Fibroblast of lung (primary cell): ENCODE results near the gene FAAH2. TPM values are rescaled to one million over a fixed set of nuclear protein-coding genes. Genes with fewer than 3 reads are reported as not detected.
"Not testable (repeated sequence)": the region's sequence is repeated elsewhere in the genome, so short reads cannot be mapped to it uniquely, and the experiment has no call there.

Experiments
- DNase-seq, 2 donors: peaks; one replicate each; pipeline versions ENCODE4 v3.0.0 to v3.0.0-alpha.2; 2010; ENCODE audit warnings: low read depth in 2 of 2
- H2AFZ ChIP-seq: 2 replicates; pipeline ENCODE4 v1.5.1; 2012; ENCODE audit warnings: low read length, control low read depth, inconsistent platforms
- H3K27ac ChIP-seq: 2 replicates; pipeline ENCODE4 v1.5.1; 2011; ENCODE audit warnings: low read length, control low read depth; ENCODE audit not compliant: insufficient read depth
- H3K27me3 ChIP-seq: 2 replicates; pipeline ENCODE4 v1.5.1; 2011; ENCODE audit warnings: mild to moderate bottlenecking, low read length; ENCODE audit not compliant: control insufficient read depth, insufficient read depth
- H3K36me3 ChIP-seq: 2 replicates; pipeline ENCODE4 v1.5.1; 2011; ENCODE audit warnings: low read length; ENCODE audit not compliant: control insufficient read depth, insufficient read depth
- H3K4me1 ChIP-seq: 2 replicates; pipeline ENCODE4 v1.5.1; 2011; ENCODE audit warnings: low read length; ENCODE audit not compliant: control insufficient read depth, insufficient read depth; ENCODE audit errors: extremely low read depth
- H3K4me2 ChIP-seq: 2 replicates; pipeline ENCODE4 v1.5.1; 2011; ENCODE audit warnings: low read length, control low read depth; ENCODE audit not compliant: insufficient read depth; ENCODE audit errors: extremely low read depth
- H3K4me3 ChIP-seq, 4 experiments: fragments of 200-600 bp in 1 of 4; sonication (generic) in 1 of 4; replicated peaks in 1 of 4; 2 replicates each; pipeline ENCODE4 v1.5.1; 2011 to 2016; ENCODE audit warnings: low read length in 4 of 4, low read depth in 3 of 4, mild to moderate bottlenecking in 3 of 4, control low read depth in 2 of 4, inconsistent platforms in 1 of 4, mixed read lengths in 1 of 4; ENCODE audit not compliant: insufficient read depth in 1 of 4; ENCODE audit errors: control extremely low read depth in 1 of 4
- H3K79me2 ChIP-seq: 2 replicates; pipeline ENCODE4 v1.5.1; 2012; ENCODE audit warnings: mild to moderate bottlenecking, low read length, inconsistent platforms; ENCODE audit not compliant: control insufficient read depth, insufficient read depth
- H3K9ac ChIP-seq: 2 replicates; pipeline ENCODE4 v1.5.1; 2011; ENCODE audit warnings: mild to moderate bottlenecking, low read length, control low read depth; ENCODE audit not compliant: insufficient read depth
- H3K9me3 ChIP-seq: 2 replicates; pipeline ENCODE4 v1.5.1; 2012; ENCODE audit warnings: low read depth, low read length; ENCODE audit not compliant: control insufficient read depth, insufficient read depth
- H4K20me1 ChIP-seq: 2 replicates; pipeline ENCODE4 v1.5.1; 2011; ENCODE audit warnings: low read length; ENCODE audit not compliant: control insufficient read depth, insufficient read depth; ENCODE audit errors: extremely low read depth
- CTCF ChIP-seq, 2 donors: IDR thresholded peaks in 1 of 2; conservative IDR thresholded peaks in 1 of 2; 1 replicate in 1 of 2; 2 replicates in 1 of 2; pipeline ENCODE4 v1.5.1; 2011 to 2012; ENCODE audit warnings: low read length in 2 of 2, control low read depth in 1 of 2, inconsistent platforms in 1 of 2, low read depth in 1 of 2, mild to moderate bottlenecking in 1 of 2
- EZH2 ChIP-seq: IDR thresholded peaks from 2 replicates; pipeline ENCODE4 v1.5.1; 2012; ENCODE audit warnings: low read length, control low read depth, mild to moderate bottlenecking; ENCODE audit errors: missing control alignments
- polyA plus RNA-seq, 2 donors: library from polyadenylated mRNA; depleted of rRNA in 1 of 2; stranded (reverse) in 1 of 2; unstranded in 1 of 2; fragments of >200 nt; gene quantifications; 2 replicates each; pipeline ENCODE4 v1.2.1, GENCODE V29; 2011 to 2012; ENCODE audit warnings: missing spikeins in 1 of 2
- total RNA-seq: library from RNA; depleted of rRNA; stranded (reverse); fragments of >200 nt; gene quantifications from 2 replicates; pipeline ENCODE4 v1.2.1, GENCODE V29; 2014

The FAAH2 gene
- total and polyA plus RNA-seq, 2 donors (not counting 1 experiment from before 2014, with no cell fraction given), result 0.02 to 0.33 TPM

- Histone ChIP-seq H4K20me1 (no peaks in the 10 kb centered on the region), H3K36me3 (no peaks in the 10 kb centered on the region), H3K4me2 (no peak overlapping the region), H3K4me3 (no peak overlapping the region), H3K27ac (no peak overlapping the region), H3K27me3 (no peaks in the 10 kb centered on the region), H3K9ac (no peak overlapping the region), H3K79me2 (no peaks in the 10 kb centered on the region), H3K9me3 (no peaks in the 10 kb centered on the region), H3K4me1 (no peaks in the 10 kb centered on the region), H2AFZ (no peak overlapping the region)
- DNase-seq, result no peak
- TF ChIP-seq CTCF (conservative IDR thresholded peaks at IDR 0.05 in 1 of 2, IDR thresholded peaks at IDR 0.05 in 1 of 2; ENCODE audit: low read depth in 1 of 2, low read length in 2 of 2) (no peak), EZH2 (no peak)
These were observed 93.7 kb downstream of the FAAH2 start for GRCh38 chrX:57380026-57380796.

GRCh38 chrX:57394162-57394561 lies 107.7 kb downstream of the FAAH2 start:
- H3K36me3 ChIP-seq, H3K4me3 ChIP-seq, H3K9ac ChIP-seq, H4K20me1 ChIP-seq, H3K27ac ChIP-seq, H2AFZ ChIP-seq, H3K4me1 ChIP-seq, H3K4me2 ChIP-seq, H3K27me3 ChIP-seq, H3K9me3 ChIP-seq, H3K79me2 ChIP-seq, DNase-seq: not testable (repeated sequence)

- H3K9me3 ChIP-seq, H3K4me2 ChIP-seq, H3K27me3 ChIP-seq, H3K9ac ChIP-seq, H3K4me1 ChIP-seq, DNase-seq, H3K27ac ChIP-seq, H4K20me1 ChIP-seq, H3K79me2 ChIP-seq, H3K36me3 ChIP-seq, H3K4me3 ChIP-seq, H2AFZ ChIP-seq: not testable (repeated sequence)
These were observed 116.7 kb downstream of the FAAH2 start for GRCh38 chrX:57403191-57403590.

- Histone ChIP-seq H3K4me1 (no peaks in the 10 kb centered on the region), H3K9me3 (no peaks in the 10 kb centered on the region), H4K20me1 (no peaks in the 10 kb centered on the region), H3K9ac (no peak overlapping the region), H3K4me2 (no peak overlapping the region), H3K27ac (no peak overlapping the region), H3K27me3 (no peaks in the 10 kb centered on the region), H3K36me3 (no peaks in the 10 kb centered on the region), H2AFZ (no peak overlapping the region), H3K4me3 (no peak overlapping the region), H3K79me2 (no peaks in the 10 kb centered on the region)
- no peak for DNase-seq
- TF ChIP-seq CTCF (conservative IDR thresholded peaks at IDR 0.05 in 1 of 2, IDR thresholded peaks at IDR 0.05 in 1 of 2; ENCODE audit: low read depth in 1 of 2, low read length in 2 of 2) (no peak), EZH2 (no peak)
These were observed 119.6 kb downstream of the FAAH2 start for GRCh38 chrX:57406149-57406548.
